ENCODE results near the gene LAIR2. TPM values are rescaled to one million over a fixed set of nuclear protein-coding genes. Genes with fewer than 3 reads are reported as not detected.

Gene LAIR2
- total and polyA plus RNA-seq, 10 of the 15 experiments (the other 5 are each of a cell fraction or from before 2014, with no cell fraction given) = not detected

DNA sequence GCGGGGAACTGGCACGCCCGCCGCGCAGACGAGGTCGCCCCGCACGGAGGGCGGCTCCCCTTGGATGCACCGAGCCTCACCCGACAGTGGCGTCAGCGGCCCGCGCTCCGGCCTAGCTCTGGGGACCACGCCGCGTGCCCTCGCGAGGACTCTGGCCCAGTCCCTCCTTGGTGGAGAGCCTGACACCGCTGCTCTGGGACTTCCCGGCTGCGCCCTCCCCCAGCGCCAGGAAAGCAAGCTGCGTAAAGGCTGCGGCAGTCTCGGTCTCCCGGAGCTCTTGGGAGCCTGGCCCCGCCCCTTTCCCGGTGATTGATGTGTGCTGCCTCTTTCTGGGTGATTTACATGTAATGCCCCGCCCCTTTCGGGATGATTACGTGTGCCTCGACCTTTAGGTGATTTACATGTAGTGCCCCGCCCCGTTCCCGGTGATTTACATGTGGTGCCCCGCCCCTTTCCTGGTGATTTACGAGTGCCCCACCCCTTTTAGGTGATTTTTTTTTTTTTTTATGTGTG, 39.0 kb upstream of the LAIR2 start, which contains the start of gene LENG9:
LENG9 (minus strand) TSS at position 248 of the 513 bp plus-strand sequence. CDS start 252 bp downstream, outside the sequence.
- in situ Hi-C loops (cut with MboI) = loop anchor here (10.0 kb wide), 1 partner anchor 1191 kb away; the partner anchor contains the start of gene U2AF2
- TF ChIP-seq ZBED1 (IDR thresholded peaks at IDR 0.05; ENCODE audit: borderline replicate concordance) (no peak), NR2F1 (conservative IDR thresholded peaks at IDR 0.05) (peak; percentile 35; the same call in 1 of the 2 replicates), POLR2A (IDR thresholded peaks at IDR 0.05; ENCODE audit: low read depth, low read length) (peak; percentile 68), ZNF24 (IDR thresholded peaks at IDR 0.05) (no peak), BHLHE40 (IDR thresholded peaks at IDR 0.05; ENCODE audit: borderline replicate concordance in 1 of 2, low read depth in 2 of 2, low read length in 1 of 2) (peak in 1 of 2 experiments; percentile 72; a peak in 2 of 4 replicates), BACH1 (IDR thresholded peaks at IDR 0.05; ENCODE audit: borderline replicate concordance) (peak; percentile 32), MXI1 (IDR thresholded peaks at IDR 0.05; ENCODE audit: low read depth, low read length) (peak; percentile 56), ZNF622 (IDR thresholded peaks at IDR 0.05) (no peak), RELA (IDR thresholded peaks at IDR 0.05; ENCODE audit: borderline replicate concordance, partially characterized antibody) (peak; percentile 82), HDGF (IDR thresholded peaks at IDR 0.05) (0 out of 2 replicates have a peak, but pooled peaks have one; percentile 87), FOS (IDR thresholded peaks at IDR 0.05; ENCODE audit: borderline replicate concordance, extremely low read depth, insufficient read length) (no peak), SPI1 (IDR thresholded peaks at IDR 0.05; ENCODE audit: borderline replicate concordance, insufficient read depth, low read depth, low read length) (no peak), BRCA1 (IDR thresholded peaks at IDR 0.05; ENCODE audit: low read depth, low read length) (no peak), PML (IDR thresholded peaks at IDR 0.05; ENCODE audit: low read length) (0 out of 2 replicates have a peak, but pooled peaks have one; percentile 22), PKNOX1 (IDR thresholded peaks at IDR 0.05) (peak; percentile 96), MAX (IDR thresholded peaks at IDR 0.05; ENCODE audit: low read depth, low read length) (peak; percentile 75), RCOR1 (conservative IDR thresholded peaks at IDR 0.05; ENCODE audit: low read depth, low read length) (no peak), SMAD5 (IDR thresholded peaks at IDR 0.05; ENCODE audit: low read depth) (0 out of 2 replicates have a peak, but pooled peaks have one; percentile 21), POLR2AphosphoS5 (IDR thresholded peaks at IDR 0.05; ENCODE audit: low read length) (peak; percentile 70; the same call in 1 of the 2 replicates), PAX5 (IDR thresholded peaks at IDR 0.05; ENCODE audit: borderline replicate concordance, low read depth, low read length) (0 out of 2 replicates have a peak, but pooled peaks have one; percentile 25), ZNF384 (IDR thresholded peaks at IDR 0.05; ENCODE audit: borderline replicate concordance, low read depth, low read length) (peak; percentile 97; the same call in 1 of the 2 replicates), SP1 (IDR thresholded peaks at IDR 0.05; ENCODE audit: low read depth, low read length) (no peak), RB1 (IDR thresholded peaks at IDR 0.05; ENCODE audit: borderline replicate concordance) (no peak; the same call in 1 of the 2 replicates), CBFB (IDR thresholded peaks at IDR 0.05; ENCODE audit: low read depth) (no peak), KLF5 (IDR thresholded peaks at IDR 0.05; ENCODE audit: partially characterized antibody) (peak; percentile 31), ETV6 (conservative IDR thresholded peaks at IDR 0.05 in 1 of 2, IDR thresholded peaks at IDR 0.05 in 1 of 2; ENCODE audit: borderline replicate concordance in 1 of 2, low read depth in 1 of 2) (no peak)

More for the DNA sequence above, 39.0 kb upstream of the LAIR2 start, which contains the start of gene LENG9:
- Histone ChIP-seq H3K36me3 (ENCODE audit: control insufficient read depth in 2 of 2, insufficient read depth in 2 of 2, low read length in 1 of 2) (peaks cover 10 to 25% of the 10 kb centered on the region in 2 experiments), H3K27ac (ENCODE audit: control insufficient read depth, insufficient read depth) (peak within 1 kb of the TSS; percentile 81), H3K27me3 (replicated peaks in 1 of 2; ENCODE audit: control insufficient read depth in 2 of 2, insufficient read depth in 2 of 2, low read length in 1 of 2) (no peaks in the 10 kb centered on the region), H3K4me2 (ENCODE audit: control insufficient read depth, insufficient read depth) (peak within 1 kb of the TSS; percentile 96), H4K20me1 (ENCODE audit: control insufficient read depth, insufficient read depth) (no peaks in the 10 kb centered on the region), H3K4me3 (peak within 1 kb of the TSS; percentile 76), H3K4me1 (ENCODE audit: control insufficient read depth, insufficient read depth, low read length) (peaks cover 12% of the 10 kb centered on the region), H2AFZ (ENCODE audit: control insufficient read depth, low read depth, low read length) (peak within 1 kb of the TSS; percentile 93), H3K79me2 (ENCODE audit: control insufficient read depth, insufficient read depth, low read length) (peaks cover 14% of the 10 kb centered on the region), H3K9ac (ENCODE audit: control insufficient read depth, insufficient read depth, low read length) (peak within 1 kb of the TSS; percentile 80), H3K9me3 (replicated peaks; ENCODE audit: control insufficient read depth, insufficient read depth, low read length) (no peaks in the 10 kb centered on the region)
- ChIA-PET CTCF (interaction anchor here (1.0 to 1.5 kb wide), 6 partner anchors 12 to 274 kb away, joined by 3 to 5 read pairs (median 4); partner anchors contain the start of genes LENG8 and MBOAT7), POLR2A (interaction anchor here (0.7 to 1.6 kb wide), 5 partner anchors 15 to 327 kb away, joined by 3 to 16 read pairs (median 5); partner anchors contain the start of genes CNOT3, LENG8 and MBOAT7), RAD21 (ENCODE audit: unreplicated experiment) (interaction anchor here (1.0 to 1.2 kb wide), 4 partner anchors 10 to 74 kb away, joined by 3 to 12 read pairs (median 4); partner anchors contain the start of genes CDC42EP5 and LENG8), SMC1A (ENCODE audit: uncharacterized antibody, unreplicated experiment) (interaction anchor here (1.0 kb wide), 2 partner anchors 15 to 73 kb away, joined by 4 to 5 read pairs; partner anchors contain the start of gene LENG8)
- ATAC-seq (peak; percentile 66), DNase-seq (ENCODE audit: low read depth, low spot score) (no peak), FAIRE-seq (no peak)
- under 1% methylated on average over 39 of the region's 41 CpGs for WGBS (ENCODE audit: insufficient coverage, insufficient replicate concordance, low lambda C conversion rate, missing lambda C conversion rate)
- no TSS peak for BruUV-seq (replicated peaks)
- intact Hi-C loops (cut with micrococcal nuclease; ENCODE audit: unreplicated experiment) = loop anchor here (1.0 kb wide), 2 partner anchors 14 to 154 kb away; partner anchors contain the start of gene LENG8
